ENCODE results near the gene CYFIP1. TPM values are rescaled to one million over a fixed set of nuclear protein-coding genes. Genes with fewer than 3 reads are reported as not detected.

CYFIP1 gene
- total RNA-seq, 1 experiment from 2014 or later: 159 TPM

GRCh38 chr15:22930782-22931484, 49.2 kb downstream of the CYFIP1 start:
- intact Hi-C loops (cut with micrococcal nuclease; ENCODE audit: unreplicated experiment): no loop called here
- CTCF ChIA-PET: no interaction called here
- Histone ChIP-seq H3K27me3 (ENCODE audit: control insufficient read depth, insufficient read depth, low read length) (no peaks in the 10 kb centered on the region), H3K4me1 (ENCODE audit: control insufficient read depth, insufficient read depth, low read length) (no peaks in the 10 kb centered on the region), H3K27ac (ENCODE audit: low read length) (no peak overlapping the region), H3K9me3 (ENCODE audit: control insufficient read depth, insufficient read depth, low read depth, low read length) (no peaks in the 10 kb centered on the region), H3K36me3 (ENCODE audit: control insufficient read depth, insufficient read depth, low read length) (no peaks in the 10 kb centered on the region; the same call in none of the 2 replicates), H3K4me3 (ENCODE audit: low read depth in 2 of 2, low read length in 2 of 2) (no peak overlapping the region)
- POLR2A ChIA-PET: no interaction called here
- in situ Hi-C loops (cut with HindIII; ENCODE audit: low pct_unique_long_range_greater_than_20kb, low sequenced_read_pairs): no loop called here
- ATAC-seq (peak; percentile 68), DNase-seq (ENCODE audit: low read depth, low spot score) (no peak)
- TF ChIP-seq, protein P1, sequence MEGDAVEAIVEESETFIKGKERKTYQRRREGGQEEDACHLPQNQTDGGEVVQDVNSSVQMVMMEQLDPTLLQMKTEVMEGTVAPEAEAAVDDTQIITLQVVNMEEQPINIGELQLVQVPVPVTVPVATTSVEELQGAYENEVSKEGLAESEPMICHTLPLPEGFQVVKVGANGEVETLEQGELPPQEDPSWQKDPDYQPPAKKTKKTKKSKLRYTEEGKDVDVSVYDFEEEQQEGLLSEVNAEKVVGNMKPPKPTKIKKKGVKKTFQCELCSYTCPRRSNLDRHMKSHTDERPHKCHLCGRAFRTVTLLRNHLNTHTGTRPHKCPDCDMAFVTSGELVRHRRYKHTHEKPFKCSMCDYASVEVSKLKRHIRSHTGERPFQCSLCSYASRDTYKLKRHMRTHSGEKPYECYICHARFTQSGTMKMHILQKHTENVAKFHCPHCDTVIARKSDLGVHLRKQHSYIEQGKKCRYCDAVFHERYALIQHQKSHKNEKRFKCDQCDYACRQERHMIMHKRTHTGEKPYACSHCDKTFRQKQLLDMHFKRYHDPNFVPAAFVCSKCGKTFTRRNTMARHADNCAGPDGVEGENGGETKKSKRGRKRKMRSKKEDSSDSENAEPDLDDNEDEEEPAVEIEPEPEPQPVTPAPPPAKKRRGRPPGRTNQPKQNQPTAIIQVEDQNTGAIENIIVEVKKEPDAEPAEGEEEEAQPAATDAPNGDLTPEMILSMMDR (IDR thresholded peaks at IDR 0.05): no peak
- TF ChIP-seq TCF7L2 (IDR thresholded peaks at IDR 0.05; ENCODE audit: low read depth, low read length) (no peak), POLR2AphosphoS5 (IDR thresholded peaks at IDR 0.05; ENCODE audit: low read depth, low read length) (no peak), SIN3A (IDR thresholded peaks at IDR 0.05; ENCODE audit: borderline replicate concordance, insufficient read depth, low read depth, low read length) (no peak), REST (IDR thresholded peaks at IDR 0.05; ENCODE audit: insufficient read depth in 1 of 2, low read depth in 2 of 2, low read length in 1 of 2) (no peak)
- TSS peak; percentile 47 for BruUV-seq (replicated peaks)

GRCh38 chr15:22927761-22928160, 52.4 kb downstream of the CYFIP1 start:
- ATAC-seq: no peak
- ChIA-PET POLR2A (no interaction called here), CTCF (no interaction called here)
- no peaks in the 10 kb centered on the region; the same call in none of the 2 replicates for H3K36me3 ChIP-seq (ENCODE audit: control insufficient read depth, insufficient read depth, low read length)
- H3K27ac ChIP-seq (ENCODE audit: low read length): no peak overlapping the region
- DNase-seq (ENCODE audit: low read depth, low spot score): no peak
- H3K27me3 ChIP-seq (ENCODE audit: control insufficient read depth, insufficient read depth, low read length): no peaks in the 10 kb centered on the region
- H3K4me3 ChIP-seq (ENCODE audit: low read depth in 2 of 2, low read length in 2 of 2): no peak overlapping the region
- no peaks in the 10 kb centered on the region for H3K4me1 ChIP-seq (ENCODE audit: control insufficient read depth, insufficient read depth, low read length)
- TF ChIP-seq, protein P1 (IDR thresholded peaks at IDR 0.05): no peak
- no peak for TF ChIP-seq REST (IDR thresholded peaks at IDR 0.05; ENCODE audit: insufficient read depth in 1 of 2, low read depth in 2 of 2, low read length in 1 of 2)
- TF ChIP-seq TCF7L2 (IDR thresholded peaks at IDR 0.05; ENCODE audit: low read depth, low read length): no peak
- TF ChIP-seq POLR2AphosphoS5 (IDR thresholded peaks at IDR 0.05; ENCODE audit: low read depth, low read length): no peak
- TF ChIP-seq SIN3A (IDR thresholded peaks at IDR 0.05; ENCODE audit: borderline replicate concordance, insufficient read depth, low read depth, low read length): no peak
- in situ Hi-C loops (cut with HindIII; ENCODE audit: low pct_unique_long_range_greater_than_20kb, low sequenced_read_pairs): no loop called here
- no peaks in the 10 kb centered on the region for H3K9me3 ChIP-seq (ENCODE audit: control insufficient read depth, insufficient read depth, low read depth, low read length)
- no TSS peak for BruUV-seq (replicated peaks)
- intact Hi-C loops (cut with micrococcal nuclease; ENCODE audit: unreplicated experiment): no loop called here
